ENCODE data around the gene B3GNT4. TPM values are rescaled to one million over a fixed set of nuclear protein-coding genes. Genes with fewer than 3 reads are reported as not detected.
"Not testable (repeated sequence)": the region's sequence is repeated elsewhere in the genome, so short reads cannot be mapped to it uniquely, and the experiment has no call there.

The B3GNT4 gene
- total and polyA plus RNA-seq, 12 donors = 0.29 to 0.70 TPM; not detected in 10

- H3K9me3 ChIP-seq = no peaks in the 10 kb centered on the region
- H3K4me3 ChIP-seq = no peak overlapping the region
- TF ChIP-seq CTCF (IDR thresholded peaks at IDR 0.05) = no peak
- no peak overlapping the region for H3K27ac ChIP-seq
- ATAC-seq = no peak
- H3K36me3 ChIP-seq = no peaks in the 10 kb centered on the region
- intact Hi-C loops (cut with DNase I) = loop anchor here in 2 of 10 donors (5.0 to 10.0 kb wide), 2 partner anchors 147 to 149 kb away; no protein-coding TSS in a partner anchor
- H3K27me3 ChIP-seq = peaks cover 7 to 85% (median 67%) of the 10 kb centered on the region in 7 donors
- no peak for DNase-seq
- WGBS, 2 donors = 89 to 95% methylated on average over 5 of the region's 5 CpGs
- H3K4me1 ChIP-seq = peaks cover 0 to 17% (median 10%) of the 10 kb centered on the region in 9 donors
These were observed 2.1 kb upstream of the B3GNT4 start for GRCh38 chr12:122201381-122201780.

DNA sequence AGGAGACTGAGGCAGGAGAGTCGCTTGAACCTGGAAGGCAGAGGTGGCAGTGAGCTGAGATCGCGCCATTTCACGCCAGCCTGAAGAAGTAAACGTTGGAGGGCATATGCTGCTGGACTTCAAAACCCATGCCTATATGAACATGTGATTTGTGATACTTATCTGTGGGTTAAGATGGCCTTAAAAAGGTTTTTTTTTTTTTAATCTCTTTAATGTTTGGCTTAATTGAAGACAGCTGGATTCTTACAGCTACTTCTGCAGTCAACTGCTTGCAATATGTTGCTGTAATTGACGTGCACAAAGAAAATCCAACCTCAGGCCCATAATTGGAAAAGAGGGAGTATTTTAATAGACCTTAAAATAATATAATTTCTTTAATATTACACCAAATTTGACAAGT is 1.5 kb upstream of the B3GNT4 start:
- Histone ChIP-seq H3K4me1 (peaks cover 0 to 17% (median 10%) of the 10 kb centered on the region in 9 donors), H3K9me3 (no peaks in the 10 kb centered on the region), H3K36me3 (peaks cover 0 to 5% (median under 1%) of the 10 kb centered on the region in 9 donors), H3K27me3 (peaks cover 7 to 85% (median 67%) of the 10 kb centered on the region in 7 donors), H3K4me3 (no peak overlapping the region), H3K27ac (no peak overlapping the region)
- DNase-seq (no peak), ATAC-seq (no peak)
- intact Hi-C loops (cut with DNase I) = loop anchor here in 2 of 10 donors (5.0 to 10.0 kb wide), 2 partner anchors 147 to 150 kb away; no protein-coding TSS in a partner anchor
- WGBS, 2 donors = 96 to 98% methylated on average over 6 of the region's 6 CpGs
- no peak for TF ChIP-seq CTCF (IDR thresholded peaks at IDR 0.05)

- Histone ChIP-seq H3K4me3 (peak overlapping the region; percentile 35 to 70 (median 58)), H3K4me1 (peaks cover 0 to 17% (median 10%) of the 10 kb centered on the region in 9 donors), H3K27me3 (peaks cover 7 to 79% (median 67%) of the 10 kb centered on the region in 7 donors), H3K36me3 (peaks cover 0 to 13% (median 7%) of the 10 kb centered on the region in 9 donors)
- intact Hi-C loops (cut with DNase I) = loop anchor here in 2 of 10 donors (5.0 to 10.0 kb wide), 2 partner anchors 148 to 151 kb away; no protein-coding TSS in a partner anchor
- WGBS, 2 donors = 63 to 66% methylated on average over 19 of the region's 19 CpGs
- DNase-seq, ATAC-seq, H3K27ac ChIP-seq, H3K9me3 ChIP-seq: not testable (repeated sequence)
These were observed 698 bp upstream of the B3GNT4 start for GRCh38 chr12:122202811-122203210.

GRCh38 chr12:122204167-122205052 is 901 bp downstream of the B3GNT4 start:
- ATAC-seq = no peak
- no peak for TF ChIP-seq CTCF (IDR thresholded peaks at IDR 0.05)
- intact Hi-C loops (cut with DNase I) = loop anchor here in 2 of 10 donors (5.0 to 10.0 kb wide), 2 partner anchors 150 to 152 kb away; no protein-coding TSS in a partner anchor

More at GRCh38 chr12:122204167-122205052, 901 bp downstream of the B3GNT4 start:
- Histone ChIP-seq H3K27me3 (peaks cover 7 to 67% (median 57%) of the 10 kb centered on the region in 7 donors), H3K27ac (no peak overlapping the region), H3K4me3 (peak overlapping the region in 9 of 10 donors; percentile 51 to 70 (median 59)), H3K4me1 (peaks cover 0 to 17% (median 10%) of the 10 kb centered on the region in 9 donors), H3K36me3 (peaks cover 0 to 29% (median 21%) of the 10 kb centered on the region in 9 donors), H3K9me3 (no peaks in the 10 kb centered on the region)
- WGBS, 2 donors = 12 to 15% methylated on average over 45 to 71 of the region's 71 CpGs
- no peak for DNase-seq

Data from heart right ventricle (tissue), 16 donors.